Ishikawa (cell line): ENCODE results near the gene CFAP91.

Experiments
- CREB1 ChIP-seq: IDR thresholded peaks from 2 replicates; pipeline ENCODE4 v1.6.1; 2012; ENCODE audit warnings: low read depth
- EGR1 ChIP-seq: IDR thresholded peaks from 2 replicates; pipeline ENCODE4 v1.6.1; 2012
- RAD21 ChIP-seq: IDR thresholded peaks from 2 replicates; pipeline ENCODE4 v1.6.1; 2012; ENCODE audit warnings: low read depth
- TAF1 ChIP-seq: IDR thresholded peaks from 2 replicates; pipeline ENCODE4 v1.6.1; 2012; ENCODE audit warnings: low read depth, mild to moderate bottlenecking
- TF ChIP-seq, protein P1 (sequence below): IDR thresholded peaks from 2 replicates; pipeline ENCODE4 v1.6.1; 2012; ENCODE audit warnings: low read depth, mild to moderate bottlenecking

- TF ChIP-seq CREB1 (no peak), EGR1 (no peak), TAF1 (no peak), RAD21 (no peak)
- TF ChIP-seq, protein P1, sequence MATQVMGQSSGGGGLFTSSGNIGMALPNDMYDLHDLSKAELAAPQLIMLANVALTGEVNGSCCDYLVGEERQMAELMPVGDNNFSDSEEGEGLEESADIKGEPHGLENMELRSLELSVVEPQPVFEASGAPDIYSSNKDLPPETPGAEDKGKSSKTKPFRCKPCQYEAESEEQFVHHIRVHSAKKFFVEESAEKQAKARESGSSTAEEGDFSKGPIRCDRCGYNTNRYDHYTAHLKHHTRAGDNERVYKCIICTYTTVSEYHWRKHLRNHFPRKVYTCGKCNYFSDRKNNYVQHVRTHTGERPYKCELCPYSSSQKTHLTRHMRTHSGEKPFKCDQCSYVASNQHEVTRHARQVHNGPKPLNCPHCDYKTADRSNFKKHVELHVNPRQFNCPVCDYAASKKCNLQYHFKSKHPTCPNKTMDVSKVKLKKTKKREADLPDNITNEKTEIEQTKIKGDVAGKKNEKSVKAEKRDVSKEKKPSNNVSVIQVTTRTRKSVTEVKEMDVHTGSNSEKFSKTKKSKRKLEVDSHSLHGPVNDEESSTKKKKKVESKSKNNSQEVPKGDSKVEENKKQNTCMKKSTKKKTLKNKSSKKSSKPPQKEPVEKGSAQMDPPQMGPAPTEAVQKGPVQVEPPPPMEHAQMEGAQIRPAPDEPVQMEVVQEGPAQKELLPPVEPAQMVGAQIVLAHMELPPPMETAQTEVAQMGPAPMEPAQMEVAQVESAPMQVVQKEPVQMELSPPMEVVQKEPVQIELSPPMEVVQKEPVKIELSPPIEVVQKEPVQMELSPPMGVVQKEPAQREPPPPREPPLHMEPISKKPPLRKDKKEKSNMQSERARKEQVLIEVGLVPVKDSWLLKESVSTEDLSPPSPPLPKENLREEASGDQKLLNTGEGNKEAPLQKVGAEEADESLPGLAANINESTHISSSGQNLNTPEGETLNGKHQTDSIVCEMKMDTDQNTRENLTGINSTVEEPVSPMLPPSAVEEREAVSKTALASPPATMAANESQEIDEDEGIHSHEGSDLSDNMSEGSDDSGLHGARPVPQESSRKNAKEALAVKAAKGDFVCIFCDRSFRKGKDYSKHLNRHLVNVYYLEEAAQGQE: no peak
Observed at GRCh38 chr3:119746423-119746822, 43.6 kb downstream of the CFAP91 start.
